ENCODE measurements around the gene CABLES1.

CABLES1 gene

GRCh38 chr18:23193742-23194141, 58.5 kb downstream of the CABLES1 start:
- no peaks in the 10 kb centered on the region for H3K36me3 ChIP-seq (ENCODE audit: insufficient read depth, low read length)
- no peak overlapping the region for H3K9ac ChIP-seq (ENCODE audit: low read depth, low read length)
- H3K9me3 ChIP-seq (ENCODE audit: insufficient read depth, low read length, severe bottlenecking): no peaks in the 10 kb centered on the region
- H2AFZ ChIP-seq (ENCODE audit: low read depth, low read length): no peak overlapping the region
- no peak for ATAC-seq (ENCODE audit: insufficient read depth, low read depth)
- H3K27me3 ChIP-seq (ENCODE audit: insufficient read depth, low read length, poor library complexity): no peaks in the 10 kb centered on the region
- TF ChIP-seq EZH2 (IDR thresholded peaks at IDR 0.05; ENCODE audit: borderline replicate concordance, low read depth, low read length, severe bottlenecking): no peak
- TF ChIP-seq, protein P1, sequence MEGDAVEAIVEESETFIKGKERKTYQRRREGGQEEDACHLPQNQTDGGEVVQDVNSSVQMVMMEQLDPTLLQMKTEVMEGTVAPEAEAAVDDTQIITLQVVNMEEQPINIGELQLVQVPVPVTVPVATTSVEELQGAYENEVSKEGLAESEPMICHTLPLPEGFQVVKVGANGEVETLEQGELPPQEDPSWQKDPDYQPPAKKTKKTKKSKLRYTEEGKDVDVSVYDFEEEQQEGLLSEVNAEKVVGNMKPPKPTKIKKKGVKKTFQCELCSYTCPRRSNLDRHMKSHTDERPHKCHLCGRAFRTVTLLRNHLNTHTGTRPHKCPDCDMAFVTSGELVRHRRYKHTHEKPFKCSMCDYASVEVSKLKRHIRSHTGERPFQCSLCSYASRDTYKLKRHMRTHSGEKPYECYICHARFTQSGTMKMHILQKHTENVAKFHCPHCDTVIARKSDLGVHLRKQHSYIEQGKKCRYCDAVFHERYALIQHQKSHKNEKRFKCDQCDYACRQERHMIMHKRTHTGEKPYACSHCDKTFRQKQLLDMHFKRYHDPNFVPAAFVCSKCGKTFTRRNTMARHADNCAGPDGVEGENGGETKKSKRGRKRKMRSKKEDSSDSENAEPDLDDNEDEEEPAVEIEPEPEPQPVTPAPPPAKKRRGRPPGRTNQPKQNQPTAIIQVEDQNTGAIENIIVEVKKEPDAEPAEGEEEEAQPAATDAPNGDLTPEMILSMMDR (IDR thresholded peaks at IDR 0.05; ENCODE audit: borderline replicate concordance, extremely low read depth, low read length, poor library complexity, severe bottlenecking): no peak
- peaks cover 25% of the 10 kb centered on the region for H3K4me1 ChIP-seq (ENCODE audit: insufficient read depth, low read length)
- no peak overlapping the region for H3K4me3 ChIP-seq (ENCODE audit: low read depth in 1 of 2, low read length in 2 of 2)
- H3K27ac ChIP-seq (ENCODE audit: low read length): no peak overlapping the region
- no peak overlapping the region for H3K4me2 ChIP-seq (ENCODE audit: insufficient read depth, low read length)
- DNase-seq: no peak
- peaks cover 2% of the 10 kb centered on the region; the same call in 1 of the 2 replicates for H4K20me1 ChIP-seq (ENCODE audit: insufficient read depth, low read length)
- no peaks in the 10 kb centered on the region for H3K79me2 ChIP-seq (ENCODE audit: insufficient read depth, low read length)

DNA sequence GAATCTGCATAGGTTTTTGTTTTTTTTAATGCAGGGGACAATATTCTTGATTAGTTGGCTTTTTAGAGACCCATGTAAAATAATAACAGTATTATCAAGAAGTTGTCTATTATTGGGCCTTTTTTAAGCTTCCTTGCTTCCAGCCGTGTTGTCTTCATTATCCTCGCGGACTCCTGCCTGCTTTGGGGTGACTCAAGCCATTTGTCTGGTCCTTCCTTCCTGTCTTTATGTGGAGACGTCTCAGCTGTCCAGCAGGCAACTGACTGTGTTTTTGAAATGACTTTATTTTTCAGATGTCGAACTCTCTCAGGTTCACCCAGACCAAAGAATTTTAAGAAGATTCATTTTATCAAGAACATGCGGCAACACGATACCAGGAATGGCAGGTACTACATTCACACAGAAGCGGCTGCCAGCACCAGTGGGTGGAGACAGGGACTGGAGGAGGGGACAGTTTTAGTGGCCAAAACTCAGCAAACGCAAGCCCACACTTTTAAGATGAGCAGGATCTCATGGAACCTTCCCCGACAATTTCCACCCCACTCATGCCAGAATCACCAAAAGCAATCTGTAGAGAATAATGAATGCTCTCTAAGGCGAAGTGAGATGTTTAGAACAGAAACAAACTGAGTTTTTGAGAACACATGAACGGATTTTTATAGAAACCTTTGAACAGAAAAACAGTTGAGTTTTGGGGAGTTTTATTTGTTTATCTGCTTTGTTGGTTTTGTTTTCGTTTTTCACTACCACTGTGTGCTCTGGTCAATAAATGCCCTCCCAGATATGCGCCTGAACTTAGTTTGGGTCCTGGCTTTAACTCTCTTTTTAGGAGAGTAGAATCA, 59.1 kb downstream of the CABLES1 start:
- H3K36me3 ChIP-seq (ENCODE audit: insufficient read depth, low read length): no peaks in the 10 kb centered on the region
- no peak overlapping the region for H3K4me3 ChIP-seq (ENCODE audit: low read depth in 1 of 2, low read length in 2 of 2)
- no peak for ATAC-seq (ENCODE audit: insufficient read depth, low read depth)

DNA sequence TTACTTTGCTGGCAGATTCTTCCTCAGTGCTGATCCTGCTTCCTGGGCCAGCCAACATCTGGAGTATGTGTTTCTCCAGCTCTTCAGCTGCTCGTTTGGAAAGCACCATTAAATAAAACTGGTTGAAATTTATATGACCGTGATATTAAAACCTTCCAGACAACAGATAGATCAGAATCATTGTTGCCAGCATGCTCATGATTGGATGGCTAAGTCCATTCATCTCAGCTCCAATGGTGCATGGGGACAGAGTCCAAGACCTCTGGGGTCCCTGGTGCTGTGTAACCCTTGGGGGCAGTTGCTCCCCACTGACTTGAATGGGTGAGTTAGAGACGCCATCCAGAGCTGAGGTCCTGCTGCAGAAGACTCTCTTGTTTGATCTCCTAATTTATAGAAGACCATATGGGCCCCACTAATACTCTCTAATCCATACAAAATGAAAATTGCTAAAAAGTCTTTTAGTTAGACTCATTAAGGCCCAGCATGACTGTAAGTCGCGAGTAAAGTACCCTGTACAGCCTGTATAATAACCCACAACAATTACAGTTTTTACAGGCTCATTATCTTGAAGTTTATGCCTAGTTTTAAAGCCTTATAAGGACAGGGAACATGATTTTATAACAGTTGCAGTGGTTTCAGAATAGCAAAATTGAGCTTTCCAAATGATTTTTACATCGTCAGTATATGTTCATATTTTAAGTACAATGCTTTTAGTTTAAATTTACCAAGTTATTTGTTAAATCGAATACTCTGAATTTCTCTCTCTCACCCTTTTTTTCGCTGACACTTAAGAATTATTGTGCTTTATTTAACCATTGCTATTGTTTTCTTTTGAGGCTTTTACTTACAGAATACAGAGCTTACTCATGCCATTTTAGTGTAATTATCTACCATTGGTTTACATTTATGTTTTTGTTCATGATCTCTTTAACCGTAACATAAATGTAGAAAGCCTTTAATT, 60.0 kb downstream of the CABLES1 start:
- H3K9me3 ChIP-seq (ENCODE audit: insufficient read depth, low read length, severe bottlenecking): no peaks in the 10 kb centered on the region
- H3K79me2 ChIP-seq (ENCODE audit: insufficient read depth, low read length): no peaks in the 10 kb centered on the region
- DNase-seq: no peak
- H2AFZ ChIP-seq (ENCODE audit: low read depth, low read length): no peak overlapping the region
- H3K36me3 ChIP-seq (ENCODE audit: insufficient read depth, low read length): no peaks in the 10 kb centered on the region
- peaks cover 25% of the 10 kb centered on the region for H3K4me1 ChIP-seq (ENCODE audit: insufficient read depth, low read length)
- TF ChIP-seq, protein P1 (IDR thresholded peaks at IDR 0.05; ENCODE audit: borderline replicate concordance, extremely low read depth, low read length, poor library complexity, severe bottlenecking): no peak
- no peak for TF ChIP-seq EZH2 (IDR thresholded peaks at IDR 0.05; ENCODE audit: borderline replicate concordance, low read depth, low read length, severe bottlenecking)
- no peak overlapping the region for H3K4me3 ChIP-seq (ENCODE audit: low read depth in 1 of 2, low read length in 2 of 2)
- H3K4me2 ChIP-seq (ENCODE audit: insufficient read depth, low read length): no peak overlapping the region
- no peaks in the 10 kb centered on the region for H3K27me3 ChIP-seq (ENCODE audit: insufficient read depth, low read length, poor library complexity)
- H3K9ac ChIP-seq (ENCODE audit: low read depth, low read length): no peak overlapping the region
- peaks cover 2% of the 10 kb centered on the region; the same call in 1 of the 2 replicates for H4K20me1 ChIP-seq (ENCODE audit: insufficient read depth, low read length)
- no peak for ATAC-seq (ENCODE audit: insufficient read depth, low read depth)
- H3K27ac ChIP-seq (ENCODE audit: low read length): no peak overlapping the region

More for the DNA sequence above, 59.1 kb downstream of the CABLES1 start:
- Histone ChIP-seq H4K20me1 (ENCODE audit: insufficient read depth, low read length) (peaks cover 2% of the 10 kb centered on the region; the same call in 1 of the 2 replicates), H3K79me2 (ENCODE audit: insufficient read depth, low read length) (no peaks in the 10 kb centered on the region), H3K27me3 (ENCODE audit: insufficient read depth, low read length, poor library complexity) (no peaks in the 10 kb centered on the region), H3K9ac (ENCODE audit: low read depth, low read length) (no peak overlapping the region), H3K4me2 (ENCODE audit: insufficient read depth, low read length) (no peak overlapping the region), H3K4me1 (ENCODE audit: insufficient read depth, low read length) (peaks cover 25% of the 10 kb centered on the region), H3K27ac (ENCODE audit: low read length) (no peak overlapping the region), H2AFZ (ENCODE audit: low read depth, low read length) (no peak overlapping the region), H3K9me3 (ENCODE audit: insufficient read depth, low read length, severe bottlenecking) (no peaks in the 10 kb centered on the region)
- DNase-seq: no peak
- no peak for TF ChIP-seq EZH2 (IDR thresholded peaks at IDR 0.05; ENCODE audit: borderline replicate concordance, low read depth, low read length, severe bottlenecking)
